CD4-positive, alpha-beta T cell (primary cell): ENCODE measurements around the gene NFATC1. TPM values are rescaled to one million over a fixed set of nuclear protein-coding genes. Genes with fewer than 3 reads are reported as not detected.

Experiments
- ATAC-seq: fragments of 200-7000 bp; cut with Tn5 transposase; one replicate; pipeline ENCODE4 v1.10.0; 2022; ENCODE audit warnings: mild to moderate bottlenecking; ENCODE audit not compliant: poor library complexity
- CTCF ChIA-PET: fragments of 350-600 bp; sonication (Branson Sonifier 250); formaldehyde crosslinking; loops from one replicate; lab custom pipeline; 2021; ENCODE audit warnings: antibody characterized with exemption, inconsistent platforms; lab: Charles Lee
- POLR2A ChIA-PET: fragments of 350-600 bp; sonication (Branson Sonifier 250); formaldehyde crosslinking; loops from one replicate; lab custom pipeline; 2021; ENCODE audit warnings: antibody characterized with exemption, inconsistent platforms; lab: Charles Lee
- DNase-seq, 14 experiments: peaks; one replicate each; pipeline ENCODE4 v3.0.0-alpha.2; 2013 to 2020; ENCODE audit warnings: mixed read lengths in 2 of 14
- H3K27ac ChIP-seq, 2 donors: one replicate each; pipeline versions ENCODE4 v1.5.1 to v1.7.0; 2013; ENCODE audit warnings: low read length in 2 of 2, low read depth in 1 of 2, mild to moderate bottlenecking in 1 of 2
- H3K27me3 ChIP-seq, 2 experiments: 1 replicate in 1 of 2; 2 replicates in 1 of 2; pipeline versions ENCODE4 v1.6.1 to v1.7.0; 2013; ENCODE audit warnings: low read length in 2 of 2, control low read depth in 1 of 2, mild to moderate bottlenecking in 1 of 2, moderate library complexity in 1 of 2; ENCODE audit not compliant: insufficient read depth in 2 of 2, control insufficient read depth in 1 of 2
- H3K36me3 ChIP-seq: one replicate; pipeline ENCODE4 v1.6.1; 2013; ENCODE audit warnings: low read length, control low read depth; ENCODE audit not compliant: insufficient read depth
- H3K4me1 ChIP-seq: one replicate; pipeline ENCODE4 v1.6.1; 2013; ENCODE audit warnings: low read length, control low read depth; ENCODE audit not compliant: insufficient read depth
- H3K4me3 ChIP-seq: one replicate; pipeline ENCODE4 v1.5.1; 2013; ENCODE audit warnings: mild to moderate bottlenecking, low read length, moderate library complexity
- H3K9me3 ChIP-seq, 2 experiments: 1 replicate in 1 of 2; 2 replicates in 1 of 2; pipeline versions ENCODE4 v1.6.1 to v1.7.0; 2013; ENCODE audit warnings: low read length in 2 of 2, mild to moderate bottlenecking in 2 of 2, control low read depth in 1 of 2, moderate library complexity in 1 of 2; ENCODE audit not compliant: control insufficient read depth in 1 of 2, insufficient read depth in 1 of 2
- H3K27ac Mint-ChIP-seq: one replicate; pipeline ENCODE4 v1.8.0; 2020; ENCODE audit warnings: mixed read lengths
- H3K27me3 Mint-ChIP-seq: one replicate; pipeline ENCODE4 v1.8.0; 2021; ENCODE audit warnings: mixed read lengths
- H3K36me3 Mint-ChIP-seq: one replicate; pipeline ENCODE4 v1.8.0; 2021; ENCODE audit warnings: low read depth, mixed read lengths
- H3K4me1 Mint-ChIP-seq: one replicate; pipeline ENCODE4 v1.8.0; 2021; ENCODE audit warnings: low read depth, mixed read lengths
- H3K4me3 Mint-ChIP-seq: one replicate; pipeline ENCODE4 v1.8.0; 2020; ENCODE audit warnings: mild to moderate bottlenecking, mixed read lengths
- H3K9me3 Mint-ChIP-seq: one replicate; pipeline ENCODE4 v1.8.0; 2020; ENCODE audit warnings: mixed read lengths
- intact Hi-C, 2 experiments: fragments of 100-400 bp; cut with DNase I in 1 of 2; cut with micrococcal nuclease in 1 of 2; formaldehyde crosslinking; loops; one replicate each; pipeline versions ENCODE4 v1.15.1 to v1.9.0; 2023 to 2025; cut with DNase I, micrococcal nuclease
- total RNA-seq, 174 experiments: library from RNA in 2 of 174; stranded (reverse) in 2 of 174; gene quantifications; one replicate each; pipeline ENCODE4 v1.2.3 and lab custom pipeline; 2021 to 2026
- TF ChIP-seq, protein P1 (sequence below): fragments of 200-600 bp; IDR thresholded peaks from one replicate; pipeline ENCODE4 v1.8.0; 2022; ENCODE audit warnings: antibody characterized with exemption, mild to moderate bottlenecking

The NFATC1 gene
- total RNA-seq, 2 experiments from 2014 or later: 107 to 113 TPM

DNA sequence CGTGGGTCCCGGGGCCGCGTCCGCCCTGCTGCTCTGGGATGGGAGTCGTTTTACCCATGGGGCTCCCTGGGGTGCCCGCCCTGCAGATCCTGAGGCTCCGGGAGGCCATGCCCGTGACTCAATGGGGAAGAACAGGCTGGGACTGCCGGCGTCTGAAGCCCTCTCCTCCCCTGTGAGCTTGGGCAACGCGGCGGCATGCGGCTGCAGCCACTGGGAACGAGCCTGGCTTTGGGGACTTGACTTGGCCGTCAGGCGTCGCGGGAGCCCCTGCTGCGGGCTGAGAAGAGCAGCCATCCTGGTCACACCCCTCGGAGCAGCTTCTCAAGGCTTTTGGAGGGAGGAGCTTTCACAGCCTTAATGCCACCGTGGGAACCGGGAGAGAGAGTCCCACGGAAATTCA lies 157.0 kb downstream of the NFATC1 start:
- Mint-ChIP-seq H3K4me1 (no peaks in the 10 kb centered on the region), H3K27ac (no peak overlapping the region), H3K4me3 (no peak overlapping the region), H3K27me3 (no peaks in the 10 kb centered on the region), H3K9me3 (no peaks in the 10 kb centered on the region), H3K36me3 (no peaks in the 10 kb centered on the region)
- POLR2A ChIA-PET: no interaction called here
- CTCF ChIA-PET: no interaction called here
- Histone ChIP-seq H3K4me3 (no peak overlapping the region), H3K27me3 (no peaks in the 10 kb centered on the region), H3K36me3 (no peaks in the 10 kb centered on the region), H3K9me3 (peaks cover 0 to 9% of the 10 kb centered on the region in 2 experiments), H3K27ac (no peak overlapping the region), H3K4me1 (no peaks in the 10 kb centered on the region)
- ATAC-seq (no peak), DNase-seq (no peak)
- TF ChIP-seq, protein P1, sequence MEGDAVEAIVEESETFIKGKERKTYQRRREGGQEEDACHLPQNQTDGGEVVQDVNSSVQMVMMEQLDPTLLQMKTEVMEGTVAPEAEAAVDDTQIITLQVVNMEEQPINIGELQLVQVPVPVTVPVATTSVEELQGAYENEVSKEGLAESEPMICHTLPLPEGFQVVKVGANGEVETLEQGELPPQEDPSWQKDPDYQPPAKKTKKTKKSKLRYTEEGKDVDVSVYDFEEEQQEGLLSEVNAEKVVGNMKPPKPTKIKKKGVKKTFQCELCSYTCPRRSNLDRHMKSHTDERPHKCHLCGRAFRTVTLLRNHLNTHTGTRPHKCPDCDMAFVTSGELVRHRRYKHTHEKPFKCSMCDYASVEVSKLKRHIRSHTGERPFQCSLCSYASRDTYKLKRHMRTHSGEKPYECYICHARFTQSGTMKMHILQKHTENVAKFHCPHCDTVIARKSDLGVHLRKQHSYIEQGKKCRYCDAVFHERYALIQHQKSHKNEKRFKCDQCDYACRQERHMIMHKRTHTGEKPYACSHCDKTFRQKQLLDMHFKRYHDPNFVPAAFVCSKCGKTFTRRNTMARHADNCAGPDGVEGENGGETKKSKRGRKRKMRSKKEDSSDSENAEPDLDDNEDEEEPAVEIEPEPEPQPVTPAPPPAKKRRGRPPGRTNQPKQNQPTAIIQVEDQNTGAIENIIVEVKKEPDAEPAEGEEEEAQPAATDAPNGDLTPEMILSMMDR: no peak
- intact Hi-C loops: no loop called here

- Mint-ChIP-seq H3K9me3 (no peaks in the 10 kb centered on the region), H3K36me3 (no peaks in the 10 kb centered on the region), H3K4me3 (no peak overlapping the region), H3K27ac (no peak overlapping the region), H3K27me3 (no peaks in the 10 kb centered on the region), H3K4me1 (no peaks in the 10 kb centered on the region)
- ATAC-seq (no peak), DNase-seq (no peak)
- H3K36me3 ChIP-seq: no peaks in the 10 kb centered on the region
- TF ChIP-seq, protein P1: no peak
- H3K4me1 ChIP-seq: no peaks in the 10 kb centered on the region
- no peak overlapping the region for H3K27ac ChIP-seq
- peaks cover 0 to 4% of the 10 kb centered on the region in 2 experiments for H3K9me3 ChIP-seq
- no peak overlapping the region for H3K4me3 ChIP-seq
- no peaks in the 10 kb centered on the region for H3K27me3 ChIP-seq
- intact Hi-C loops: no loop called here
- POLR2A ChIA-PET: no interaction called here
- CTCF ChIA-PET: no interaction called here
Measured at GRCh38 chr18:79553154-79553553, 157.4 kb downstream of the NFATC1 start.

DNA sequence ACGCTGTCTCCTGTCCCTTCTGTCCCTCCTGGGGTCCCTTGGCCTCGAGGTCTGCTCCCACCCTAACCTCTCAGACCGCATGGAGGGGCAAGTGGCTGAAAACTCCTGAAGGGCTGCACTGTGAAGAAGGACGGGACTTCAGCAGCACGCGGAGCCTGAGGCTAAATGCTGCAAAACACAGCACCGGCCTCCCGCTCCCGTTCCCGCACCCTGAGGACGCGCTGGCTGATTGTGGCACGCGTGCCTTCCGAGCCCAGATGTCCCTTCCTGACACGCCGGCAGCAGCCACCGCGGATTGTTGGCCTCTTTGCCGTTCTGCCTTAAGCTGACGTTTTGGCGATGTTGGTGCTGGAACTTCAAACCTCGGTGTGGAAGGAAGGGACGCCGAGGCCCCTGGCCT lies 158.0 kb downstream of the NFATC1 start:
- Histone ChIP-seq H3K4me3 (no peak overlapping the region), H3K36me3 (no peaks in the 10 kb centered on the region), H3K27me3 (no peaks in the 10 kb centered on the region), H3K4me1 (no peaks in the 10 kb centered on the region), H3K27ac (no peak overlapping the region), H3K9me3 (no peaks in the 10 kb centered on the region)
- ChIA-PET CTCF (no interaction called here), POLR2A (no interaction called here)
- intact Hi-C loops: no loop called here
- Mint-ChIP-seq H3K4me3 (no peak overlapping the region), H3K9me3 (no peaks in the 10 kb centered on the region), H3K4me1 (no peaks in the 10 kb centered on the region), H3K36me3 (no peaks in the 10 kb centered on the region), H3K27me3 (no peaks in the 10 kb centered on the region), H3K27ac (no peak overlapping the region)
- TF ChIP-seq, protein P1: no peak
- no peak for ATAC-seq
- DNase-seq: no peak
